Esophagus (tissue), 2 donors: ENCODE data around the gene SYNE1. TPM values are rescaled to one million over a fixed set of nuclear protein-coding genes. Genes with fewer than 3 reads are reported as not detected.
"Not testable (repeated sequence)": the region's sequence is repeated elsewhere in the genome, so short reads cannot be mapped to it uniquely, and the experiment has no call there.

Experiments
- H3K27ac ChIP-seq, 2 donors: one replicate each; pipeline ENCODE4 v1.5.1; 2013; ENCODE audit warnings: low read depth in 2 of 2, mild to moderate bottlenecking in 2 of 2, inconsistent platforms in 1 of 2, low read length in 1 of 2, moderate library complexity in 1 of 2
- H3K27me3 ChIP-seq, 2 donors: one replicate each; pipeline ENCODE4 v1.6.1; 2013; ENCODE audit warnings: low read length in 2 of 2, control low read depth in 1 of 2, mild to moderate bottlenecking in 1 of 2; ENCODE audit not compliant: insufficient read depth in 2 of 2, control insufficient read depth in 1 of 2
- H3K36me3 ChIP-seq, 2 donors: one replicate each; pipeline ENCODE4 v1.6.1; 2013; ENCODE audit warnings: low read length in 1 of 2; ENCODE audit not compliant: control insufficient read depth in 2 of 2, insufficient read depth in 2 of 2
- H3K4me1 ChIP-seq, 2 donors: one replicate each; pipeline ENCODE4 v1.6.1; 2013; ENCODE audit warnings: low read length in 1 of 2; ENCODE audit not compliant: control insufficient read depth in 2 of 2, insufficient read depth in 2 of 2
- H3K4me3 ChIP-seq, 2 donors: one replicate each; pipeline ENCODE4 v1.5.1; 2013; ENCODE audit warnings: low read length in 2 of 2, mild to moderate bottlenecking in 2 of 2, low read depth in 1 of 2, moderate library complexity in 1 of 2
- H3K9me3 ChIP-seq, 2 donors: one replicate each; pipeline ENCODE4 v1.6.1; 2013; ENCODE audit warnings: mild to moderate bottlenecking in 2 of 2, low read depth in 1 of 2, low read length in 1 of 2, moderate library complexity in 1 of 2; ENCODE audit not compliant: control insufficient read depth in 2 of 2, insufficient read depth in 1 of 2
- WGBS, 2 donors: extraction: QIAGEN DNeasy Blood & Tissue Kit; methylation state at CpG; one replicate each; pipeline ENCODE4 v1.1.7; 2013; 5-methylcytosine and 5-hydroxymethylcytosine counted together
- polyA plus RNA-seq, 2 donors: library from polyadenylated mRNA; stranded (reverse); fragments of 200-250 nt; gene quantifications; one replicate each; pipeline ENCODE4 v1.2.3, GENCODE V29; 2013
- donor health status: healthy with polysubstance abuse.
- donor health status: Bipolar disorder and iron deficiency.

SYNE1 gene
- polyA plus RNA-seq, 2 donors: 5.4 to 7.1 TPM

GRCh38 chr6:152086223-152086873 is 550.8 kb downstream of the SYNE1 start:
- Histone ChIP-seq H3K9me3 (no peaks in the 10 kb centered on the region), H3K4me3 (no peak overlapping the region)
- 66 to 80% methylated on average over 3 of the region's 3 CpGs for WGBS, 2 donors

GRCh38 chr6:152085451-152085921 is 551.7 kb downstream of the SYNE1 start:
- Histone ChIP-seq H3K9me3 (no peaks in the 10 kb centered on the region), H3K27ac (no peak overlapping the region)

More at GRCh38 chr6:152086223-152086873, 550.8 kb downstream of the SYNE1 start:
- Histone ChIP-seq H3K27ac (no peak overlapping the region), H3K27me3 (no peaks in the 10 kb centered on the region), H3K36me3 (no peaks in the 10 kb centered on the region), H3K4me1 (no peaks in the 10 kb centered on the region)

GRCh38 chr6:152078804-152079203 is 558.4 kb downstream of the SYNE1 start:
- Histone ChIP-seq H3K27ac (no peak overlapping the region), H3K27me3 (no peaks in the 10 kb centered on the region), H3K36me3 (no peaks in the 10 kb centered on the region), H3K4me1 (no peaks in the 10 kb centered on the region), H3K4me3 (no peak overlapping the region), H3K9me3 (no peaks in the 10 kb centered on the region)
- WGBS, 2 donors: 74 to 77% methylated on average over 7 of the region's 7 CpGs

More at GRCh38 chr6:152085451-152085921, 551.7 kb downstream of the SYNE1 start:
- Histone ChIP-seq H3K4me1 (no peaks in the 10 kb centered on the region), H3K27me3 (no peaks in the 10 kb centered on the region), H3K4me3 (no peak overlapping the region), H3K36me3 (no peaks in the 10 kb centered on the region)
- WGBS, 2 donors: 77 to 82% methylated on average over 4 of the region's 4 CpGs

GRCh38 chr6:152078001-152078400 is 559.2 kb downstream of the SYNE1 start:
- no peak overlapping the region for H3K27ac ChIP-seq

GRCh38 chr6:152076242-152076641 is 560.9 kb downstream of the SYNE1 start:
- not testable (repeated sequence) for H3K36me3 ChIP-seq, H3K27ac ChIP-seq, H3K4me3 ChIP-seq, H3K4me1 ChIP-seq, H3K27me3 ChIP-seq, H3K9me3 ChIP-seq
- WGBS, 2 donors: 63 to 73% methylated on average over 3 of the region's 3 CpGs

More at GRCh38 chr6:152078001-152078400, 559.2 kb downstream of the SYNE1 start:
- Histone ChIP-seq H3K9me3 (no peaks in the 10 kb centered on the region), H3K4me3 (no peak overlapping the region), H3K27me3 (no peaks in the 10 kb centered on the region), H3K36me3 (no peaks in the 10 kb centered on the region), H3K4me1 (no peaks in the 10 kb centered on the region)
- WGBS, 2 donors: 74 to 90% methylated on average over 4 of the region's 4 CpGs

GRCh38 chr6:152071843-152072242 is 565.3 kb downstream of the SYNE1 start:
- WGBS, 2 donors: 62 to 68% methylated on average over 3 of the region's 3 CpGs
- no peaks in the 10 kb centered on the region for H3K9me3 ChIP-seq
- no peak overlapping the region for H3K4me3 ChIP-seq
- H3K36me3 ChIP-seq: no peaks in the 10 kb centered on the region
- no peaks in the 10 kb centered on the region for H3K4me1 ChIP-seq
- H3K27ac ChIP-seq: no peak overlapping the region
- H3K27me3 ChIP-seq: no peaks in the 10 kb centered on the region

Other genes starting within 250 kb of the SYNE1 start
- gene MYCT1, start 60.5 kb upstream of the SYNE1 start, polyA plus RNA-seq: 1 to 10 TPM; 1.5 to 1.6 TPM
- gene VIP, start 113.4 kb upstream of the SYNE1 start, polyA plus RNA-seq: 1 to 10 TPM in 1 of 2 donors, under 1 TPM in 1; 0.69 to 2.2 TPM